ENCODE results near the gene HDAC5. TPM values are rescaled to one million over a fixed set of nuclear protein-coding genes. Genes with fewer than 3 reads are reported as not detected.
"Not testable (repeated sequence)": the region's sequence is repeated elsewhere in the genome, so short reads cannot be mapped to it uniquely, and the experiment has no call there.

The HDAC5 gene
- total and polyA plus RNA-seq, 2 donors from 2014 or later, result 25.3 to 35.6 TPM

- TF ChIP-seq CTCF (IDR thresholded peaks at IDR 0.05; ENCODE audit: borderline replicate concordance, extremely low read depth, insufficient read depth), result no peak
These were observed 11.5 kb upstream of the HDAC5 start for GRCh38 chr17:44134752-44135568.

GRCh38 chr17:44133918-44134476 lies 10.6 kb upstream of the HDAC5 start:
- FAIRE-seq (no peak), DNase-seq (no peak)
- H3K4me1 ChIP-seq (ENCODE audit: control insufficient read depth in 2 of 3, insufficient read depth in 2 of 3, low read depth in 1 of 3, low read length in 3 of 3), result peaks cover 0 to 5% (median 4%) of the 10 kb centered on the region in 3 donors
- TF ChIP-seq CTCF (IDR thresholded peaks at IDR 0.05; ENCODE audit: borderline replicate concordance, extremely low read depth, insufficient read depth), result no peak
- no peak overlapping the region for H3K4me3 ChIP-seq (ENCODE audit: low read length in 3 of 3)
- H3K9me3 ChIP-seq (ENCODE audit: control insufficient read depth in 2 of 3, insufficient read depth in 1 of 3, low read length in 3 of 3), result no peaks in the 10 kb centered on the region
- no peaks in the 10 kb centered on the region for H3K36me3 ChIP-seq (ENCODE audit: control insufficient read depth in 2 of 3, insufficient read depth in 3 of 3, low read length in 3 of 3)
- H3K27ac ChIP-seq (ENCODE audit: low read depth in 2 of 2, low read length in 2 of 2), result no peak overlapping the region
- intact Hi-C loops (cut with DNase I), result no loop called here
- H3K9ac ChIP-seq (ENCODE audit: low read length in 3 of 3), result no peak overlapping the region
- H3K27me3 ChIP-seq (ENCODE audit: control insufficient read depth, insufficient read depth, low read length), result no peaks in the 10 kb centered on the region

More at GRCh38 chr17:44134752-44135568, 11.5 kb upstream of the HDAC5 start:
- no peak for DNase-seq
- no peaks in the 10 kb centered on the region for H3K36me3 ChIP-seq (ENCODE audit: control insufficient read depth in 2 of 3, insufficient read depth in 3 of 3, low read length in 3 of 3)
- no peaks in the 10 kb centered on the region for H3K9me3 ChIP-seq (ENCODE audit: control insufficient read depth in 2 of 3, insufficient read depth in 1 of 3, low read length in 3 of 3)
- no peak for FAIRE-seq
- no peaks in the 10 kb centered on the region for H3K27me3 ChIP-seq (ENCODE audit: control insufficient read depth, insufficient read depth, low read length)
- H3K27ac ChIP-seq (ENCODE audit: low read depth in 2 of 2, low read length in 2 of 2), result no peak overlapping the region
- no peak overlapping the region for H3K9ac ChIP-seq (ENCODE audit: low read length in 3 of 3)
- no peak overlapping the region for H3K4me3 ChIP-seq (ENCODE audit: low read length in 3 of 3)
- intact Hi-C loops (cut with DNase I), result no loop called here
- peaks cover 0 to 5% (median 4%) of the 10 kb centered on the region in 3 donors for H3K4me1 ChIP-seq (ENCODE audit: control insufficient read depth in 2 of 3, insufficient read depth in 2 of 3, low read depth in 1 of 3, low read length in 3 of 3)

GRCh38 chr17:44132275-44132821 lies 8.9 kb upstream of the HDAC5 start:
- Histone ChIP-seq H3K4me1 (ENCODE audit: control insufficient read depth in 2 of 3, insufficient read depth in 2 of 3, low read depth in 1 of 3, low read length in 3 of 3) (peaks cover 0 to 2% (median 0%) of the 10 kb centered on the region in 3 donors), H3K9ac (ENCODE audit: low read length in 3 of 3) (no peak overlapping the region), H3K27me3 (ENCODE audit: control insufficient read depth, insufficient read depth, low read length) (no peaks in the 10 kb centered on the region), H3K4me3 (ENCODE audit: low read length in 3 of 3) (no peak overlapping the region), H3K36me3 (ENCODE audit: control insufficient read depth in 2 of 3, insufficient read depth in 3 of 3, low read length in 3 of 3) (no peaks in the 10 kb centered on the region), H3K9me3 (ENCODE audit: control insufficient read depth in 2 of 3, insufficient read depth in 1 of 3, low read length in 3 of 3) (no peaks in the 10 kb centered on the region), H3K27ac (ENCODE audit: low read depth in 2 of 2, low read length in 2 of 2) (no peak overlapping the region)
- FAIRE-seq, result no peak
- no peak for DNase-seq
- no peak for TF ChIP-seq CTCF (IDR thresholded peaks at IDR 0.05; ENCODE audit: borderline replicate concordance, extremely low read depth, insufficient read depth)
- intact Hi-C loops (cut with DNase I), result no loop called here

GRCh38 chr17:44131372-44131771 lies 7.9 kb upstream of the HDAC5 start:
- H3K27me3 ChIP-seq (ENCODE audit: control insufficient read depth, insufficient read depth, low read length); H3K27ac ChIP-seq (ENCODE audit: low read depth in 2 of 2, low read length in 2 of 2); DNase-seq; FAIRE-seq; intact Hi-C loops (cut with DNase I); H3K9ac ChIP-seq (ENCODE audit: low read length in 3 of 3); H3K9me3 ChIP-seq (ENCODE audit: control insufficient read depth in 2 of 3, insufficient read depth in 1 of 3, low read length in 3 of 3); H3K4me3 ChIP-seq (ENCODE audit: low read length in 3 of 3); H3K36me3 ChIP-seq (ENCODE audit: control insufficient read depth in 2 of 3, insufficient read depth in 3 of 3, low read length in 3 of 3); H3K4me1 ChIP-seq (ENCODE audit: control insufficient read depth in 2 of 3, insufficient read depth in 2 of 3, low read depth in 1 of 3, low read length in 3 of 3): not testable (repeated sequence)

All from kidney (tissue), 14 donors.